Measurements from ENCODE around the gene UMPS.
"Not testable (repeated sequence)": the region's sequence is repeated elsewhere in the genome, so short reads cannot be mapped to it uniquely, and the experiment has no call there.

The UMPS gene

DNA sequence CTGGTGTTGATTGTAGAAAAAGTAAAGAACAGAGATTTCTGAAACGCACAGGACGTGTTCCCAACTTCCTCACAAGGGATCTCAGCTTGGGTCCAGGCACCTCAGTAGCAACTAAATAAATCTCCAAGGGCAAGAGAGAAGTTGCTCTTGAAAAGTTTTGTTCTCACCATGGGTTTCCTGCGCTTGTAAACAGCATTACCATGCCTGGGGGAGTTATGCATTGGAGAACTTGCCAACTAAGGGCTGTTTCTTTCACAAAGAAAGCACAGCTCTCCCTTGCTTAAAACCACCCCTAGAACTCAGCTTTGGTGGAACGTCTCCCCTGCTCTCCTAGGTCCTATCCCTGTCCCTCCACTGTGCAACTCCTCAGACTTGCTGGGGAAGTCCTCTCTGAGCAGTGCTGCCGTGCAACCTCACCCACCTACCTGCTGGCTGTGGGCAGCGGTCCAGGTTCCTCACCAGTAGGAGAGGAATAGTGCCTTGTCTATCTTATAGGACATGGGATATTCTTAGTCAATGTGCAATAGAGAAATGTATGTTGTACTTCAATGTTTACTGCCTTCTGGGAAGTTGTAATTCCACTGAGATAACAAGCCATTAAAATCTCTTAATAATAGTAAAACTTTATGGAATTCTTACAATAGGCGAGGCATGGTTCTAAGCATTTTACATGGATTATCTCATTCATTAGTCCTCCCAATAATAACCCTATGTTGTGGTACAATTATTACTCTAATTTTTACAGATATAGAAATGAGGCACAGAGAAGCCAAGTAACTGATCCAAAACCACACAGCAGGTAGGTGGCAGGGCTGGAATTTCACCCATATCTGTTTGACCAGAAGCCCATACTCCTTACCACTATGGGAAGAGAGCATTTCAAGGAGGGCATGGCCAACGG lies 51.5 kb downstream of the UMPS start:
- no peak for DNase-seq

GRCh38 chr3:124782377-124782712 lies 52.1 kb downstream of the UMPS start:
- not testable (repeated sequence) for DNase-seq

DNA sequence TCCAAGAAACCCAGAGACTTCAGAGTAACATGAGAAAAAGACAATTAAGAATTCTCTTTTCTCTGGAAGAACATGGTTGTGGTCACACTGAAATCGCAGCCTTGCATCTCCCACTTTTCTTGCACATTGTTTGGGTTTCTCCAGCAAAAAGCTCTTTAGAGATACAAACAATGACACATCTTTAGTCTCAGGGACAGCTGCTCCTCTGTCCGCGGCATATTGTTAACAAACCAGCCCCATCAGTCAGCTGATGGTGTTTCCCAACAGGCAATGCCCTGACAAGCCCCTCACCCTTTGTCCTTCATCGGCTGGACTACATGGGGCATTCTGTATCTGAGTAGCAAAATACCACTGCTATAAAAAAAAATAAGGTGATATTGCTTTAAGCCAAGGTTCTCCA lies 53.4 kb downstream of the UMPS start:
- DNase-seq = no peak

GRCh38 chr3:124784686-124785382 lies 54.6 kb downstream of the UMPS start:
- no peak for DNase-seq

GRCh38 chr3:124785973-124786372 lies 55.7 kb downstream of the UMPS start:
- no peak for DNase-seq

DNA sequence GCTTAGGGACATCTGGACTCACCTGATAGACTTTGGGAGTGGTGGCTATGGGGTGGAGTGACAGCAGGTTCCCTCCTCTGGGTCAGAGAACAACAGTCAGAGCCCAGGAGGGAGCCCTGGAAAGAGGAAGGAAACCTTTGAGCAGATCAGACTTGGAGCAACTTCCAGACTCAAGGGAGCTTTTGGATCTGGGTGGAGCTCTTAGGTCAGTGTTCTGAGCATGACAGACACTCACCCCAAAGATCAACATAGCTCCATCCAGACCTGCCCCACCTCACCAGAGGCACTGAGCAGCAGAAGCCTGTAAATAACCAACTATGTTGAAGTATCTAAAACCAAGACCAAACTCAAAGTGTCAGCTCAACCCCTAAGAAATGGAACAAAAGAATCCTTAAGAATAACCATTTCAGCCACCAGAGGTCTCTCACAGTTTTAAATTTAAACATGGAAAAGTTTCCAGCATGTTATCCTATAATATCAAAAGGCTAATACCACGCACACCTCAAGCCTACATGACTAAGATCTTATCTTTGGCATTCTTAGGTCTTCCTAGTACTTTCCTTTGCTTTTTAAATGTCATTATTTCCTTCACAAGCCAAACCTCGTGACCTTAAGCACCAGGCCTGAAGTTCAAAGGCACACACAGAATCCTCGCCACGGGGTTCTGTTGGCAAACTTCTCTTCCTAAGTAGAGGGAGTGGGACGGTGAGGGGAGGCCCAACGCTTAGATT lies 56.4 kb downstream of the UMPS start:
- DNase-seq = no peak

DNA sequence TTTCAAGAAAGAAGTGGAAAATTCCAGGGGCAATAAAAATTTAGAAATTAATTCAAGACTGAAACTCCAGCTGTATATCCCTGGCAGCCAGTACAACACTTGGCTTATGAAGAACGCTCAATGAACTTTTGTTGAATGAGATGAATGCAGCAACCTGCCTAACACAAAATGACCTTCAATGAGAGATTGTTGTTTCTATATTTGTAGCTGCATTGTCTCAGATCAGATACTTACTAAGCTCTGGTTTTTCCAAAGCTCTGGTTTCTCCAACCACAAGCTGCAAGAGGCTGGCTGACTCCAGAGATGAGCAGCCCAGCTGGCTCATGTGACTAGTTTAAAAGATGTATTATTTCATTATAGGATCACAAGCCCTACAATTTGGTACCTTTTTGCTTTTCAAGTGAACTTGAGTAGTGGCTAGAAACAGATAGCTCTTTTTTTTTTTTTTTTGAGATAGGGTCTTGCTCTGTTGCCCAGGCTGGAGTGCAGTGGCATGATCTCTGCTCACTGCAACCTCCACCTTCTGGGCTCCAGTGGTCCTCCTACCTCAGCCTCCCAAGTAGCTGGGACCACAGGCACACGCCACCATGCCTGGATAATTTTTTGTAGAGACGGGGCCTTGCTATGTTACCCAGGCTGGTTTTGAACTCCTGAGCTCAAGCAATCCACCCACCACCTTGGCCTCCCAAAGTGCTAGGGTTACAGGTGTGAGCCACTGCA lies 57.4 kb downstream of the UMPS start:
- DNase-seq = no peak

DNA sequence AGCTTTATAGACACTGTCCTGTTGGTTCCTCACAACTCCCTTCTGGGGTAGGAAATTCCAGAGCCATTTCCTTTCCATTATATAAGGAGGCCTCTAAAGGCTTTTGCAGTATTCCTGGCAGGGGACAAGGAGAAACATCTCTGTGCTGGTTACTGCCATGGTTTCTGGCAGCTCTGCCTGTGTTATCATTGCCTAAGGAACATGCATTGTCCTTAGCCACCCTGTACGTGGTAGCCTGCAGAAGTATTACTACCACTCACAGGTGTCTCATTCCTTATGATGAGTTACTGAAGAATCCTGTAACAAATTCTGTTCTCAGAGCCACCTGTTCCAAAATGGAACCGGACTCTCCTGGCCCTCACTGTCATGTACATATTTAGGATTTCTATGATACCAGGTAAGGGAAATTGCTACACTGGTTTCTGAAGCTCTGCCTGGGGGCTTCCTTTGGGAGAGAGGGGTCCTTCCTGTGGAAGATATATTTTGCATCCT lies 58.0 kb downstream of the UMPS start:
- no peak for DNase-seq

DNA sequence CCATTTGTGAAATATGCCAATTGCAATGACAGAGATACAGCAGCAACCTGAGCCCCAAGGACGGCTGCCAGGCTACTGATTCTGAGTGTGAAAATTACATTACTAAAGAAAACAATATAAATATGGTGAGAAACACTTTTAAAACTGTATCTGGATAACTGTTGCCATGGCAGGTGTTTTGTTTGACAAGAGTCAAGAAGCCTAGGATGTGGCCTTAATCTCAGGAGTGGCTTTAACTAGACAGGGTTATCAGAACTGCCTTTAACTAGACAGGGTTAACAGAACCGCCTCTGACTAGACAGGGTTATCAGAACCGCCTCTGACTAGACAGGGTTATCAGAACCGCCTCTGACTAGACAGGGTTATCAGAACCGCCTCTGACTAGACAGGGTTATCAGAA lies 58.9 kb downstream of the UMPS start:
- DNase-seq = not testable (repeated sequence)

DNA sequence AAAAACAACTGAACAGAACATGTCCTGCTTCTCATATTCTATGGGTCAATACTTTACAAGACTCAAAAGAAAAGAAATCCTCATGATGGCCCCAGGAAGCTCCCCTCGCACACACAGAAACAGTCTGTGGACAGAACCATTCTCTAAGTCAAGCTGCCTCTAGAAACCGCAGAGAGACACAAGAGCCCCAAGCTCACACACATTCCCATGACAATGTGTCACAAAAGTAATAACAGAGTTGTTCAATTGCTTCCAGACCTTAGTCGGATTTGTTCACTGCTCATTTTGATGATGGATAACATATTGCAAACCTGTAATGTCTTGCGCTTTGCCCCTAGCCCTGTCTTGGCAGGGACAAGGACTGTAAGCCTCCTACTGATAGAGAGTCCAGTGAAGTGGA lies 60.9 kb downstream of the UMPS start:
- DNase-seq = no peak

DNA sequence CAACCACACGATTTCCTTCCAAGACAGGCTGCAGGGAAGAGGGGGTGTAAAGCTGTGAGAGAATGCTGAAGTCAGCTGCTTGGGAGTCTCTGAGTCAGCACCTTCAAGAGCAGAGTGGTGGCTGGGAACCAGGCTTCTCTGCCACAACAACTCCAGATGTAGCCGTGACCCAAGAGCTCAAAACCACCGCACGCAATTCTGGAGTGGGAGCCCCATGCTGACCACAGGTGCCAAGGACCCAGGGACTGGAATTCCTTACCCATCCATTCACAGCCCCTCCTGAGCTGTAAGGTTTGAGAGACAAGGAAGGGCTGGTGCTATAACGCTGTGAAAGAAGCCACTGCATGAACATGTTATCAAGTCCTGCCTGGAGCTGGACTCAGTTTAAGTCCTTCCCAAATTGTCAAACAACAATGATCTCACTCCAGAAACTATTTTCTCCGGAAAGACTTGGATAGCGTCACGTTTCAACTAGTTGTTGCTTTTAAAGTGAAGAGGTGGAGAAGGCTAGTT lies 61.4 kb downstream of the UMPS start:
- no peak for DNase-seq

GRCh38 chr3:124792341-124793040 lies 62.2 kb downstream of the UMPS start:
- no peak for DNase-seq

DNA sequence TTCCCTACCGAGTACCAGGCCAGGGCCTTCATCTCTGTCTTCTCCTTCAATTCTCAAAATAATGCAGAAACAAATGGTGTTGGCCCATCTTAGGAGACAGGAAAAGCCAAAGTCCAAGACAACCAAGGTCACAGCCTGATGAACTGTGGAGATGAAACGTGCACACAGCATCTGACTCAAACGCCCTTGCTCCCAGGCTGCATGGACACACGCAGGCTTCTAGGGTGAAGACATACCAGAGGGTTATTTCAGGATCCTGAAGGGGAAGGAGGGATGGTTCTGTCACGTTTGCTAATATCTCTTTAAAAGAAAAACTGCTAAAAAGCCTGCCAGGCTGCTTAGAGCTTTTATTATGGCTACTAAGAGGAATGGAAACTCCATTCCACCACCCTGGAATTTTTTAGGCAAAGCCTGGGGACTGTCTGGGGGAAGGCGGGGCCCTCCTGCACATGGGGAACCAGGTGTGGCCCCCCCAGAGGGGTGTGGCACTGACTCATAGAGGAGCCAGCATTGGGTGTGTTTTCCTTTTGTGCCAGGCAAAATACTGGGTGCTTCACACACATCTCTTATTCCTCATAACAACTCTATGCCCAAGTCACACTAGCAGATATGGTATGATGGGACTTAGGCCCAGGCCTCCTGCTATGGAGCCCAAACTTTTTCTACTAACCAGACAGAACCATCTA lies 62.9 kb downstream of the UMPS start:
- no peak for DNase-seq

GRCh38 chr3:124796477-124796876 lies 66.2 kb downstream of the UMPS start:
- no peak for DNase-seq

GRCh38 chr3:124797426-124797945 lies 67.2 kb downstream of the UMPS start:
- DNase-seq = no peak

All from activated T-cell treated with anti-CD3 and anti-CD28 coated beads, Interleukin-2, amount 50 U/mL, for 1 hour (primary cell).